OCI-M2 (cell line): Measurements from ENCODE around the gene EXOC4.
"Not testable (repeated sequence)": the region's sequence is repeated elsewhere in the genome, so short reads cannot be mapped to it uniquely, and the experiment has no call there.

Source experiments
- DNase-seq: peaks from one replicate; lab custom pipeline; 2025; ENCODE audit not compliant: unreplicated experiment; lab: John Stamatoyannopoulos, UW

The EXOC4 gene

GRCh38 chr7:133609806-133610205 is 356.9 kb downstream of the EXOC4 start:
- DNase-seq, result no peak

GRCh38 chr7:133611955-133612354 is 359.1 kb downstream of the EXOC4 start:
- no peak for DNase-seq

GRCh38 chr7:133613250-133613790 is 360.4 kb downstream of the EXOC4 start:
- no peak for DNase-seq

GRCh38 chr7:133614251-133614650 is 361.4 kb downstream of the EXOC4 start:
- DNase-seq, result no peak

GRCh38 chr7:133618970-133619369 is 366.1 kb downstream of the EXOC4 start:
- no peak for DNase-seq

- no peak for DNase-seq
Observed at GRCh38 chr7:133619491-133619890, 366.6 kb downstream of the EXOC4 start.

GRCh38 chr7:133623721-133624120 is 370.8 kb downstream of the EXOC4 start:
- DNase-seq, result no peak

- DNase-seq, result no peak
Observed at GRCh38 chr7:133625046-133625445, 372.2 kb downstream of the EXOC4 start.

GRCh38 chr7:133629701-133630100 is 376.8 kb downstream of the EXOC4 start:
- no peak for DNase-seq

- no peak for DNase-seq
Observed at GRCh38 chr7:133633055-133633454, 380.2 kb downstream of the EXOC4 start.

GRCh38 chr7:133635541-133635940 is 382.7 kb downstream of the EXOC4 start:
- DNase-seq, result no peak

GRCh38 chr7:133638857-133639256 is 386.0 kb downstream of the EXOC4 start:
- DNase-seq, result no peak

GRCh38 chr7:133641436-133641835 is 388.6 kb downstream of the EXOC4 start:
- DNase-seq, result no peak

GRCh38 chr7:133642907-133643306 is 390.0 kb downstream of the EXOC4 start:
- DNase-seq, result no peak

GRCh38 chr7:133643652-133644051 is 390.8 kb downstream of the EXOC4 start:
- DNase-seq, result not testable (repeated sequence)

- DNase-seq, result no peak
Observed at GRCh38 chr7:133645884-133646391, 393.1 kb downstream of the EXOC4 start.

GRCh38 chr7:133646472-133647315 is 393.8 kb downstream of the EXOC4 start:
- DNase-seq, result no peak

- no peak for DNase-seq
Observed at GRCh38 chr7:133649593-133649992, 396.7 kb downstream of the EXOC4 start.

GRCh38 chr7:133650069-133650468 is 397.2 kb downstream of the EXOC4 start:
- DNase-seq, result no peak

- no peak for DNase-seq
Observed at GRCh38 chr7:133650487-133651300, 397.8 kb downstream of the EXOC4 start.

GRCh38 chr7:133652547-133652946 is 399.7 kb downstream of the EXOC4 start:
- no peak for DNase-seq

- no peak for DNase-seq
Observed at GRCh38 chr7:133654547-133654946, 401.7 kb downstream of the EXOC4 start.
